Measurements from ENCODE around the gene RNASE8.
"Not testable (repeated sequence)": the region's sequence is repeated elsewhere in the genome, so short reads cannot be mapped to it uniquely, and the experiment has no call there.

RNASE8 gene, protein sequence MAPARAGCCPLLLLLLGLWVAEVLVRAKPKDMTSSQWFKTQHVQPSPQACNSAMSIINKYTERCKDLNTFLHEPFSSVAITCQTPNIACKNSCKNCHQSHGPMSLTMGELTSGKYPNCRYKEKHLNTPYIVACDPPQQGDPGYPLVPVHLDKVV

DNA sequence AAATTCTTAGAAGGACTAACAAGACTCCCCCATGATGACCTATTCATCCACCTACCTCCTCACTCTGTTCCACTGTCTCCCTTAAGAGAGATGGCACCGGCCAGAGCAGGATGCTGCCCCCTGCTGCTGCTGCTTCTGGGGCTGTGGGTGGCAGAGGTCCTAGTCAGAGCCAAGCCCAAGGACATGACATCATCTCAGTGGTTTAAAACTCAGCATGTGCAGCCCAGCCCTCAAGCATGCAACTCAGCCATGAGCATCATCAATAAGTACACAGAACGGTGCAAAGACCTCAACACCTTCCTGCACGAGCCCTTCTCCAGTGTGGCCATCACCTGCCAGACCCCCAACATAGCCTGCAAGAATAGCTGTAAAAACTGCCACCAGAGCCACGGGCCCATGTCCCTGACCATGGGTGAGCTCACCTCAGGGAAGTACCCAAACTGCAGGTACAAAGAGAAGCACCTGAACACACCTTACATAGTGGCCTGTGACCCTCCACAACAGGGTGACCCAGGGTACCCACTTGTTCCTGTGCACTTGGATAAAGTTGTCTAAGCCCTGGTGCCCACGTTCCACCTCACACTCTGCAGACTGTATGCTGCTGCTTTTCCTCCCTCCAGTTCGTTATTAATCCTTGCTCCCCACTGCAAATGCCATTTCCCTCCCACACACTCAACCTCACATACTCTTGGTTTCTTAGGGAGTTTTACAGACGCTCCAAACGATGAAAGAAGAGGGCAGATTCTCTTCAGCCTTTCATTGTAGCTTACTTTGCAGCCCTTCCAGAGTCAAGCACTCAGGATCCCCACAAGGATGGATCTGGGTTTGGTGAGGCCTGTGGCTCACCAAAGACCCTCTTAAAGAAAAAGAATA is at the start of gene RNASE8:
Gene RNASE8 (plus strand): TSS at position 20 of the 873 bp plus-strand sequence. CDS start 71 bp downstream, at position 91.
- no peak for DNase-seq (ENCODE audit: low read depth)

DNA sequence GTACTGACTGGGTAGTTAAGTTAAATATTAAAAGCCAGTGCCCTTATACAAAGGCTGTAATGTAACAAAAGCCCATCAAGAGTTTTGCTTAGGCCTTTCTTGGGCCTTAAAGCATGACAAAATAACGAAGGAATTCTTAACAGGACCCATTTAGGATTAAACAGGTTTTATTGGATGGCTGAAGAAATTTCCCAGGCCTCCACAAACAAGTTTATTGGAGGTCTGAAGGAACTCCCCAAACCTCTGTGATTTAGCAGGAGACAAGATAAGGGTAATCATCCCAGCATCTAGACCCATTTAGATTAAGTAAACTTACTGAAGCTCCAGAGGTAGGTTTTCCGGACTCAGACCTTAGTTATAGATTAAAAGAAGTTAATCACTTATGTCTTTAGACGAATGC is 47.9 kb upstream of the RNASE8 start:
- not testable (repeated sequence) for DNase-seq (ENCODE audit: low read depth)

- DNase-seq (ENCODE audit: low read depth) = no peak
Observed at GRCh38 chr14:21011136-21011535, 46.5 kb upstream of the RNASE8 start.

- peak; percentile 62 for DNase-seq (ENCODE audit: low read depth)
Observed at GRCh38 chr14:21014761-21015190, 42.8 kb upstream of the RNASE8 start.

DNA sequence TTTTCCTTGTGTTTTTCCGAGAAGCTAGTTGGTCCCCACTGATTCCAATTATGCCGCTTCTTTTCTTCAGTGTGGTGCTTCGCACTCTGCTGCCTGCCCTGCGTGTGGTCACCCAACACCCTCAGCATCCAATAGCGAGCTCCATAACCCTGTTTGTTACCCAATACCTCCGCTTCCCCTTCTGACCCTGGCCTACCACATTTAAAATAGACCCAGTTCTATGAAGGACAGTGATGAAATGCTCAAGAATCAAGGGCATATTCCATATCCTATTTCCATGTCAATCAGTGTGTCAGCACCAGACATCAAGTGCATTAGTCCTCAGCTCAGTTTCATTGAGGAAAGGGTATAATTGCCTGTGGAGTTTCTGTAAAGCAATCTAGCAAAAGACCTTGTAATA is 42.3 kb upstream of the RNASE8 start:
- no peak for DNase-seq (ENCODE audit: low read depth)

DNA sequence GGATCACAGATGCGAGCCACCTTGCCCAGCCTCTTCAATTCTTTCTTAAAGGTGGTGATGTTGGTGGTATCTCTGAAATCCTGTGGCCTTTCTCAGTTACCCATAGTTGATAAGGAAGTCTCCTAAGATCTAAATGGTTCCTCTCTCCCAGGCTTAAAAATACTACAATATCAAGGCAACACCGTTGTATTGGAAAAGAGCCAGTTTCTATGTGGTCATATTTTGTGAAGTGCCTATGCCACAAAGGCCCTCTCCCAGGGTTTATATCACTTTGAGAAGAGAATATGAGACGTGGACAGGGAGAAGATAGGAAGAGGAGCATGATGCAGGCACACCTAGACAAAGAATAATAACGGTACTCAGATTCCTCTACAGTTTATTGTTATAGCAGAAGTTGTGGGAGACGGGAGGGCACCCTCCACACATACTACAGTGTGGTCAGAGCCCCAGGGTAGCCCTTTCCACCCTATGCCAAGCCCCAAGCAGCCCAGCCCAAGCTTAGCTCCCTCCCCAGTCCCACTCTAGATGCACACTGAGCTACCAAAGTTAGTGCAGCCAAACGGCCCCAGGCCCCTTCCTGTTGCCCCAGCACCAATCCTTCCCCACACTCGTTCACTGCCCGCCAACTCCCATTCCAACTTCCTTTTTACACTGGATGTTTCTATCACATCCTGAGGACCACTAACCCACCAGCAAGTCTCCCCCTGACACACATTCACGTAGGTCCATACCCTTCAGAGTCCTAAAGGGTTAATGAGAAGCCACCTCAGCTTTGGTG is 41.0 kb upstream of the RNASE8 start:
- DNase-seq (ENCODE audit: low read depth) = no peak

DNA sequence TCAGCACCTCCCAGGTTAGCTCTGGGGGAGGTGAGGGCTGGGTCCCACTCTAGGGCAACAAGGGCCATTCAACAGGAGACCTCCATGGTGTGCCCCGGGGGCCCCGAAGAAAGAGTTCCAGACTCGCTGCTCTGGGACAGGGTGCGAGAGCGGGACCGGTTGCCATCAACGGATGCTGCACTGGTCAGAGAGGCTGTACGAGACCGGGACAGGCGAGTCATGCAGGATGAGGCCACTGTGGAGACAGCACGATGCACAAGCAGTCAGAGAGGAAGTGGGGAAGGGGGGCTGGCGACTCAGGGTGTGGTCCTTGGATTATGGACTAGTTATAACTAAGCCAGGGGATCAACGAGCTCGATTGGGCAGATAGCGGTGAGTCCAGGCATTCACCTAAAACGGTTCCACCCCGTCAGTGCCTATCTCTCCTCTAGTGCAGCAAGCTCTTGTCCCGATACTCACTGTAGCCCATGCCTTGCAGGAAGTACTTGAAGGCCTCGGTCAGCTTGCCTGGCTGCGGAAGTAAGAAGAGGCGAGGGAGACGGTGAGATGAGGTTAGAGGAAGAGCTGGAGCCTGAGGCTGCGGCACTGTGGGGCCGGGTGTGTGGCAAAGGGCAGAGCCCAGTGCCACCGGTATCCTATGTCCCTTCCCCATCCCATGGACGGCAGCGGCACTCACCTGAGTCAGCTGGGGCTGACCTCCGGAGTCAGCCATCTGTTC is 39.9 kb upstream of the RNASE8 start:
- DNase-seq (ENCODE audit: low read depth) = no peak

GRCh38 chr14:21018286-21018685 is 39.3 kb upstream of the RNASE8 start:
- no peak for DNase-seq (ENCODE audit: low read depth)

GRCh38 chr14:21018781-21019180 is 38.8 kb upstream of the RNASE8 start:
- no peak for DNase-seq (ENCODE audit: low read depth)

DNA sequence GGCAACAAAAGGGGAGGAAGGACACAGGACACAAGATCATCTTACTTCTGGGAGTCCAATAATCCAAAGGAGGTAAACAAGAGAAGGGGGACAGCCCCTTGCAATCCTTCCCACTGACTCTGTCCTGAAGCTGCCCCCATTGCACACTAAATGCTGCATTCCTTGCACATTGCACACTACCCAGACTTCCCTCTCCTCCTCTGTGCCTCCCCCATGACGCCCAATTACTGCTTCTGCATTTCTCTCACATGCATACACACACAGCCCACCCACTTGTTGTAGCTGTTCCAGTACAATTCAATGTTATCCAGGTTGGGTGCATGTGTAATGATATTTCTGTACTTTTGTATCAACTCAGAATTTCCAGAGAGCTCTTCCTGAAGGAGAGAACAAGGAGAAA is 38.3 kb upstream of the RNASE8 start:
- no peak for DNase-seq (ENCODE audit: low read depth)

DNA sequence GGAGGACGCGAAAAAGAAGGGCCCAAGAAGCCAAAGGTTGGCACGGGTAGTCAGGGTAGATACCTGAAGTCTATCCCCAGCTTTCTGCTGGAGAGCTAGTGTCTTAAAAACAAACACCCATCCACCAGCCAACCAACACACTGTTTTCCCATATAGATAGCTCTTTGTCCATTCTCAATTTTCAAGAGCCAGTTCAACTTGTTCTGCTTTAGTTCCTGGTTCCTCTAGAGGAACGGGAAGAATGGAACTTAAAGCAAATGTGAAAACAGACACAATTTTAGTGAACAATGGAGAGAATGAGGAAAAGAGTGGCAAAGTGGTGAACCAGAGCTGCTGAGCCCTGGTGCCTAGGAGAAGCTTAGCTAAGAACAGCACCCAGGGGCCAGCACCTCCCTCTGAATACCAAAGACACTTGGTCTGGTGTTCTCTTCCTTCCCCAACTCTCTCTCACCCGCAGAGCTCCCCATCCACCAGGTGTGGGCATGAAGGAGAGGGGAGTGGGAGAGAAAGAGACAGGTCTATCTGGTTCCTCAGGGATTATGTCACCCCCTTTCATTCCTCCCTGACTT is 36.6 kb upstream of the RNASE8 start:
- DNase-seq (ENCODE audit: low read depth) = no peak

GRCh38 chr14:21022686-21023085 is 34.9 kb upstream of the RNASE8 start:
- DNase-seq (ENCODE audit: low read depth) = no peak

- DNase-seq (ENCODE audit: low read depth) = no peak
Observed at GRCh38 chr14:21023174-21023573, 34.4 kb upstream of the RNASE8 start.

- no peak for DNase-seq (ENCODE audit: low read depth)
Observed at GRCh38 chr14:21023817-21024584, 33.6 kb upstream of the RNASE8 start.

GRCh38 chr14:21024585-21025370 is 32.8 kb upstream of the RNASE8 start, which contains the start of gene NDRG2:
Gene NDRG2, minus strand, starts transcription at chr14:21025061. Its CDS starts 1,746 bp downstream, at chr14:21023315.
- DNase-seq (ENCODE audit: low read depth) = peak; percentile 50

- DNase-seq (ENCODE audit: low read depth) = no peak
Observed at GRCh38 chr14:21025371-21026273, 32.0 kb upstream of the RNASE8 start.

DNA sequence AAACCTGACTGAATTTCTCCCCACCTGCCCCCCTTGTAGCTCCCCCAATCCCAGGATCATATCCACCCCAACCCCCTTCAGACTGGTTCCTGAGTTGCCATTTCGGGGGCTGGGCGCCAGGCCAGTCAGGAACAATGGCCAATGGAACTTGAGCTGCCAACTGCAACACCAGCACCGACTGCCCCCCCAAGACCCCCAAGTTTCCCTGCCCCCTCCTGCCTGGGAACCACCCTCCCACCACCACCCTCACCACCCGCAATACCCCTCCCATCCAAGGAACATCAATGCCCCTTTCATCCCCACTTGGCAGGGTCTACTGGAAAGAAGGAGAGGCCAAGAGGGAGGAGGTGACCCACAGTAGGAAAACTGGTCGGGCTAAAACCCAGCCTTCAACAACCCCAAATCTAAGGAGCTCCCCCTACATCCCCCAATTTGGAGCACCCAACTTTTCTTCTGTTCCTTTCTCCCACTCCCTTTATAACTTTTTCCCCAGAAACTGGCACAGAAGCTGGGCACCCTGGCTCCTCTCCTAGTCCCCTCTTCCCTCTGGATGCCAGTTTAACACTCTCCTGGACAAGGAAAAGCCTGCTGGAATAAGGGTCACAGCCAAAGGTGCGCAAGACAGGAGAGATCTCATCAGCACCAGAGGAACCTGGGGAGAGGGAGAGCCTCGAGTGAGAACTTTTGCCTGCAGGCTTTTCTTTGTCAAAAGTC is 31.2 kb upstream of the RNASE8 start:
- DNase-seq (ENCODE audit: low read depth) = no peak

DNA sequence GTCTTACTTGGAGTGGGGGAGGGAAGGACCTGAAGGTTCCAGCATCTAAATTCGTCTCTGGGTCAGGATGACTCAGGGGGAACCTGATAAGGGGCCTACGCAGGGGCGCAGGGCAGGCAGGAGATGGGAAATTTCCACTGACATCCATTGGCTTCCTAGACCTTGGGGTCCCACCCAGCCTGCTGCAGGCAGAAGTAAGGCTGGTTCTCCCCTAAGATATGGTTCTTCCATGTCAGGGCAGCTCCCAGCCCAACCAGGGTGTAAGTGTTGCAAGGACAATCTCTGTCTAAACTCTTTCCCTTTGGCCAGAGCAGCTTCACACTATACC is 30.7 kb upstream of the RNASE8 start:
- no peak for DNase-seq (ENCODE audit: low read depth)
